SJSA1 (cell line): Measurements from ENCODE around the gene CCNK. TPM values are rescaled to one million over a fixed set of nuclear protein-coding genes. Genes with fewer than 3 reads are reported as not detected.
A peak's percentile ranks its signal among the peaks of the same experiment; 100 is the strongest.

Experiments used
- DNase-seq, 2 experiments: peaks; one replicate each; pipeline ENCODE4 v3.0.0-alpha.2; 2015 to 2020; ENCODE audit warnings: low spot score in 2 of 2, low read depth in 1 of 2
- H3K27ac ChIP-seq: fragments of 250-450 bp; sonication (Bioruptor Pico); 2 replicates; pipeline ENCODE4 v1.5.1; 2020; ENCODE audit warnings: mild to moderate bottlenecking, moderate library complexity
- H3K27me3 ChIP-seq: fragments of 250-450 bp; sonication (Bioruptor Pico); replicated peaks from 2 replicates; pipeline ENCODE4 v1.5.1; 2020; ENCODE audit warnings: mild to moderate bottlenecking, moderate library complexity
- H3K36me3 ChIP-seq: fragments of 250-450 bp; sonication (Bioruptor Pico); 2 replicates; pipeline ENCODE4 v1.5.1; 2020; ENCODE audit warnings: mild to moderate bottlenecking
- H3K4me1 ChIP-seq: fragments of 250-450 bp; sonication (Bioruptor Pico); replicated peaks from 2 replicates; pipeline ENCODE4 v1.6.1; 2021; ENCODE audit warnings: mild to moderate bottlenecking
- H3K4me3 ChIP-seq: fragments of 250-450 bp; sonication (Bioruptor Pico); 2 replicates; pipeline ENCODE4 v1.5.1; 2020; ENCODE audit warnings: mild to moderate bottlenecking
- H3K9me3 ChIP-seq: fragments of 250-450 bp; sonication (Bioruptor Pico); replicated peaks from 2 replicates; pipeline ENCODE4 v1.5.1; 2020; ENCODE audit warnings: mild to moderate bottlenecking
- total RNA-seq: library from RNA; depleted of rRNA; stranded (reverse); fragments of >200 nt; shearing (Covaris generic); gene quantifications from 2 replicates; pipeline ENCODE4 v1.2.3, GENCODE V29; 2014; rRNA removed

The CCNK gene
- 9.0 and 12.1 TPM in 2 replicates for total RNA-seq

GRCh38 chr14:99480917-99481744 is at the start of gene CCNK:
CCNK (plus strand) TSS chr14:99481409; CDS start chr14:99492678, 11,269 bp downstream.
- 0 out of 2 replicates have a peak, but pooled peaks cover 2% of the 10 kb centered on the region for H3K9me3 ChIP-seq
- H3K4me1 ChIP-seq = peaks cover 12% of the 10 kb centered on the region
- H3K36me3 ChIP-seq = peaks cover 11% of the 10 kb centered on the region
- peak within 1 kb of the TSS; percentile 78 for H3K27ac ChIP-seq
- peak within 1 kb of the TSS; percentile 98 for H3K4me3 ChIP-seq
- no peaks in the 10 kb centered on the region for H3K27me3 ChIP-seq
- DNase-seq = peak; percentile 99 to 100

- Histone ChIP-seq H3K4me1 (peaks cover 9% of the 10 kb centered on the region), H3K9me3 (no peaks in the 10 kb centered on the region), H3K27ac (no peak overlapping the region), H3K36me3 (peaks cover 18% of the 10 kb centered on the region; the same call in 1 of the 2 replicates), H3K27me3 (no peaks in the 10 kb centered on the region), H3K4me3 (no peak overlapping the region)
- no peak for DNase-seq
These were observed 49.2 kb upstream of the CCNK start for GRCh38 chr14:99431986-99432385.

GRCh38 chr14:99432485-99432884 is 48.7 kb upstream of the CCNK start:
- Histone ChIP-seq H3K4me3 (no peak overlapping the region), H3K4me1 (peaks cover 8% of the 10 kb centered on the region), H3K9me3 (no peaks in the 10 kb centered on the region), H3K27me3 (no peaks in the 10 kb centered on the region), H3K36me3 (peaks cover 18% of the 10 kb centered on the region; the same call in 1 of the 2 replicates), H3K27ac (no peak overlapping the region)
- no peak for DNase-seq

- H3K27ac ChIP-seq = no peak overlapping the region
- no peaks in the 10 kb centered on the region for H3K4me1 ChIP-seq
- no peak overlapping the region for H3K4me3 ChIP-seq
- H3K9me3 ChIP-seq = no peaks in the 10 kb centered on the region
- H3K27me3 ChIP-seq = no peaks in the 10 kb centered on the region
- H3K36me3 ChIP-seq = peaks cover 16% of the 10 kb centered on the region
- no peak for DNase-seq
These were observed 45.9 kb upstream of the CCNK start for GRCh38 chr14:99435327-99435726.

- H3K27me3 ChIP-seq = no peaks in the 10 kb centered on the region
- H3K4me1 ChIP-seq = no peaks in the 10 kb centered on the region
- H3K27ac ChIP-seq = no peak overlapping the region
- H3K9me3 ChIP-seq = no peaks in the 10 kb centered on the region
- H3K36me3 ChIP-seq = peaks cover 16% of the 10 kb centered on the region
- no peak overlapping the region for H3K4me3 ChIP-seq
- DNase-seq = no peak
These were observed 44.7 kb upstream of the CCNK start for GRCh38 chr14:99436247-99437180.

GRCh38 chr14:99437706-99438105 is 43.5 kb upstream of the CCNK start:
- H3K4me3 ChIP-seq = no peak overlapping the region
- peaks cover 13% of the 10 kb centered on the region for H3K36me3 ChIP-seq
- DNase-seq = no peak
- no peaks in the 10 kb centered on the region for H3K27me3 ChIP-seq
- no peaks in the 10 kb centered on the region for H3K9me3 ChIP-seq
- H3K27ac ChIP-seq = no peak overlapping the region
- H3K4me1 ChIP-seq = no peaks in the 10 kb centered on the region

- DNase-seq = no peak
- no peak overlapping the region for H3K27ac ChIP-seq
- no peaks in the 10 kb centered on the region for H3K9me3 ChIP-seq
- peaks cover 9% of the 10 kb centered on the region for H3K36me3 ChIP-seq
- H3K4me3 ChIP-seq = no peak overlapping the region
- H3K27me3 ChIP-seq = no peaks in the 10 kb centered on the region
- H3K4me1 ChIP-seq = no peaks in the 10 kb centered on the region
These were observed 40.9 kb upstream of the CCNK start for GRCh38 chr14:99440278-99440677.

- Histone ChIP-seq H3K27me3 (no peaks in the 10 kb centered on the region), H3K4me1 (no peaks in the 10 kb centered on the region), H3K36me3 (peaks cover 7% of the 10 kb centered on the region), H3K9me3 (no peaks in the 10 kb centered on the region), H3K27ac (no peak overlapping the region), H3K4me3 (no peak overlapping the region)
- DNase-seq = no peak
These were observed 39.9 kb upstream of the CCNK start for GRCh38 chr14:99441157-99441870.

- no peaks in the 10 kb centered on the region for H3K4me1 ChIP-seq
- H3K36me3 ChIP-seq = peaks cover 7% of the 10 kb centered on the region
- no peak for DNase-seq
- no peak overlapping the region for H3K4me3 ChIP-seq
- H3K27me3 ChIP-seq = no peaks in the 10 kb centered on the region
- no peaks in the 10 kb centered on the region for H3K9me3 ChIP-seq
- no peak overlapping the region for H3K27ac ChIP-seq
These were observed 39.3 kb upstream of the CCNK start for GRCh38 chr14:99441918-99442317.

- peaks cover 22% of the 10 kb centered on the region for H3K36me3 ChIP-seq
- no peak for DNase-seq
- no peaks in the 10 kb centered on the region for H3K4me1 ChIP-seq
- H3K4me3 ChIP-seq = no peak overlapping the region
- no peaks in the 10 kb centered on the region for H3K9me3 ChIP-seq
- no peak overlapping the region for H3K27ac ChIP-seq
- no peaks in the 10 kb centered on the region for H3K27me3 ChIP-seq
These were observed 35.3 kb upstream of the CCNK start for GRCh38 chr14:99445931-99446330.

GRCh38 chr14:99447739-99448138 is 33.5 kb upstream of the CCNK start:
- H3K36me3 ChIP-seq = peaks cover 29% of the 10 kb centered on the region
- H3K4me1 ChIP-seq = no peaks in the 10 kb centered on the region
- no peak overlapping the region for H3K4me3 ChIP-seq
- no peak for DNase-seq
- H3K27ac ChIP-seq = no peak overlapping the region
- no peaks in the 10 kb centered on the region for H3K9me3 ChIP-seq
- H3K27me3 ChIP-seq = no peaks in the 10 kb centered on the region

- Histone ChIP-seq H3K4me1 (no peaks in the 10 kb centered on the region), H3K9me3 (no peaks in the 10 kb centered on the region), H3K27ac (no peak overlapping the region), H3K27me3 (no peaks in the 10 kb centered on the region), H3K4me3 (no peak overlapping the region), H3K36me3 (peaks cover 33% of the 10 kb centered on the region)
- DNase-seq = no peak
These were observed 30.9 kb upstream of the CCNK start for GRCh38 chr14:99450266-99450665.

GRCh38 chr14:99451234-99451633 is 30.0 kb upstream of the CCNK start:
- Histone ChIP-seq H3K4me1 (no peaks in the 10 kb centered on the region), H3K9me3 (no peaks in the 10 kb centered on the region), H3K36me3 (peaks cover 42% of the 10 kb centered on the region), H3K27me3 (no peaks in the 10 kb centered on the region), H3K4me3 (no peak overlapping the region), H3K27ac (no peak overlapping the region)
- DNase-seq = no peak
